Activated effector memory CD4-positive, alpha-beta T cell treated with Interleukin-2 at 50 U/mL for 16 hours (primary cell): ENCODE data around the gene SLC30A10.
"Not testable (repeated sequence)": the region's sequence is repeated elsewhere in the genome, so short reads cannot be mapped to it uniquely, and the experiment has no call there.

Experiments
- DNase-seq: peaks from one replicate; pipeline ENCODE4 v3.0.0-alpha.2; 2020

SLC30A10 gene

DNA sequence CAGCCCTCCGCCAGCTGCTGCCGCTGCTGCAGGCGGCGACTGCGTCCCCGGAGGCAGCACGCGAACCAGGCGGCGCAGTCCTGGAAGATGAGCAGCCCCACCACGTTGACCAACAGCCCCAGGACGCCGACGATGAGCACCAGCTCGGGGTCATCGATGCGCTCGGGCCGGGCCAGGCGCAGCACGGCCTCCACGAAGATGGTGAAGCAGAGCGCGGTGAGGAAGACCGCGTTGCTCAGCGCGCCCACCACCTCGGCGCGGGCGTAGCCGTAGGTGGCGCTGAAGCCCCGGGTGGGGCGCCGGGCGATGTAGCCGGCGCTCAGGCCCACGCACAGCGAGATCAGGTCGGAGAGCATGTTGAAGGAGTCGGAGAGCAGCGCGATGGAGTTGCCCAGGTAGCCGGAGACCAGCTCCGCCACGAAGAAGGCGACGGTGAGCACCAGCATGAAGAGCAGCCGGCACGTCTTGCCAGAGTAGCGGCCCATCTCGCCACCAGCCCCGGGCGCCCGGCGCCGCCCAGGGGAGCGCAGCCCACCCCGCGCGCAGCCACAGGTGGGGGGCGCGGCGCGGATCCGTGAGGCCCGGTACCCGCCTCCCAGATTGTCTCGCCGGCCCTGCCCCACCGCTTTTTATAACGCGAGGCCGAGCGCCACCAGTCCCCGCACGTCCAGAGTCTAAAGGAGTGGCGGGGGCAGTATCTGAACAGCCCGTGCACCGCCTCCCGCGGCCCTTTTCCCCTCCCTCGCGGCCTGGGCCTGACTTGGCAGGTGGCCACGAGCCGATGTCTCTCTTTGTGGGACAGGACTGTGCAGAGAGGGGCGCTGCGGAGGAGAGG lies at the start of gene SLC30A10:
TSS of gene SLC30A10 (minus strand) at position 602 of the 835 bp plus-strand sequence. CDS start at position 485, 117 bp downstream.
- DNase-seq, result no peak

DNA sequence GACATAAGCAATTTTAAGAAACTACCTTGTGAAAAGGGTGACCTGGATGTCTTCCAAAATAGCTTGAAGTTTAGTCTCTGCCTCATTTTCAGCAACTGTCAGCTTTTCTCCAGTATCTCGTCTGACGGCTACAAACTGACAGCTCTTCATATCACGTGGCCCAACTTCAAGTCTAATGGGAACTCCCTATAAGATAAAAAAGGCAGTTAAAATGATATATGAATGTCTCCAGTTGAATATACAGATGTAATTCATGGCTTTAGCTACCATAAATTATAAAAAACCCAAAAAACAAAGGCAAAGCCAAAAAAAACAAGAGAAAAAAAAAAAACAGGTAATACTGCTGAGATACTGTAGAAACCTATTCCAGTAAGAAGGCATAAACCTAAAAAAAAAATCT lies 44.9 kb upstream of the SLC30A10 start:
- no peak for DNase-seq

DNA sequence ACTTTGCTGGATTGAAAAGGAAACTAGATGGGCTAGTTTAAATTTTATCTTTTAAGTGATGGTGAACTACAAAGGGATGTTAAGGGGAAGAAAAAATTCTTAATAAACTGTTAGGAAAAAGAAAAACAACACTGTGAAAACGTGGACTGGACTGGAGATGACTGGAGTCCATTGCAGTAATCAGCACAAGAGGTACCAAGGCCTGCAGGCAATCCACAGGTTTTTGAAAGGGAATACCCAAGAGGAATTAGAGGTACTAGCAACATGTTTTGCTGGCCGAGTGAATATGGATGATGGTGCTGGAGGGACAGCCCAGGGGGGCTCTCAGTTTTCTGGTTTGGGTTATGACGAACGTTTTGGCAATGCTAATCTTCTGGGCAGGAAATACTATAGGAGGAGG lies 39.0 kb upstream of the SLC30A10 start:
- DNase-seq, result no peak

DNA sequence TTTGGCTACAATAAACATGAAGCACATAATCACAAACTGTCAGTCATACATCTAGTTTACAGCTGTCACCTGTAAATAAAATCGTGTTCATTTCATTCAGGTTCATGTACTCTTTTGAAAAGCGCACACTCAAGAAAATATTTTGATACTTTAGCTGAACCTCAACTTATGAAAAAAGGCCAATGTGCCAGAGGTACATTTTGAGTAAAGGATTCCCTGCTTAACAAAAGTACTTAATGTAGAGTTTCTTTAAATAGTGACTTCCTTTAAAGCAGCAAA lies 37.7 kb upstream of the SLC30A10 start:
- DNase-seq, result no peak

DNA sequence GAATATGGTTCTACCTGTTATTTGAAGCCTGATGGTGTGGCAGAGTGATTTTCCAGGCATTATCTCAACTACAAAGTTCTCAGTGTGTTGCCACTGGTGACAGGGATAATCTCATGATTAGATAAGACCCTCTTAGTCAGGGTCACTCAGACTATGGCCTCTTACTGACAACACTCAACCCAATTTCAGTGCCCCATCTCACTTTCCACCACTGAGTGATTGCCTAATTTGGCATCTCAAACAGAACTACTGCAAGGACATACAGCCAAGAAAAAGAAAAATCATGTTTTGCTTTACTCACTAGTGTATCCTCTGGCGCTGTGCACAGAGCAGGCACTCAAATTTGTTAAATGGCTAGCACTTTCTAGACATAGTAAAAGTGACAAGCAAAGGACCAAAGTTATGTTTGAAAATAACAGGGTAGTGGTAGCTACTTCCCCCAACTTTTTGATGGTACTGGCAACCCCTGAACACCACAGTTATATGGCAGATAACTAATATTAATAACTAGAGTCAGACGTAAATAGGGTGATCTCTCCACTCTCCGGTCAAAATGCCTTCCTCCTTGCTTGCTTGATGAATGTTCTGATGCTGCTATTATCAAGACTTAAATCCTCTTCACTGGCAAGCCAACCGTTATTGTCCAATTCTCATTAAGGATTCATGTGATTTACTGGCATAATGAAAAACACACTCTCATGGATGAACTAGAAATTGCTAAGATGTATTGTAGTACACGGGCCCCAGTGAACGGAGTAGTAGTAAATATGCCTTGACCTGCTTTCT lies 37.1 kb upstream of the SLC30A10 start:
- DNase-seq, result no peak

DNA sequence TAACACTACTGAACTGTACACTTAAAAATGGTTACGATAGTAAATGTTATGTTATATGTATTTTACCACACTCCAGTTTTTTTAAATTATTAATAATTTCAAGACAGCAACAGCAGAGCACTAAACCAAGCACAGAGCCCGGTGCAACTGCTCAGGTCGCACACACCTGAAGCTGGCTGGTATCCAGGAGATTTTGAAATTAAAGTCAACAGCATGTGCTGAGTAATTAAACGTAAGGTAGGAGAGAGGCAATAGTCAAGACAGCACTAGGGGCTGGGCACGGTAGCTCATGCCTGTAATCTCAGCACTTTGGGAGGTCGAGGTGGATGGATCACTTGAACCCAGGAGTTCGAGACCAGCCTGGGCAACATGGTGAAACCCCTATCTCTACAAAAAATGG lies 35.1 kb upstream of the SLC30A10 start:
- DNase-seq, result no peak

DNA sequence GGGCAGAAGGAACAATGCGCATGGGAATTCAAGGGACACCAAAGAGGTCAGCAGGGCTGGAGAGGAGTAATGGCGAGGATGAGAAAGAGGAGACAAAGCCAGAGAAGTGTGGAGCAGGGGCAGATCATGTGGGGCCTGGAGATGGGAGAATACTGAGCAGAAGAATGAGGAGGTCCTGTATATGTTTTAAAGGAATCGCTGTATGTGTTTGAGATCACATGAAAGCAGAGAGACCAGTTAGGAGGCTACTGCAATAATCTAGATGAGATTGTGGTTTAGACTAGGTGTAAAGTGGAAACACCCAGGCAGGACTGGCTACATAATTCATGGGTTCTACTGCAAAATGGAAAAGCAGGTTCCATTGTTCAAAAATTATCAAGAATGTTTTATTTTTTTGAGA lies 33.3 kb upstream of the SLC30A10 start:
- DNase-seq, result no peak

DNA sequence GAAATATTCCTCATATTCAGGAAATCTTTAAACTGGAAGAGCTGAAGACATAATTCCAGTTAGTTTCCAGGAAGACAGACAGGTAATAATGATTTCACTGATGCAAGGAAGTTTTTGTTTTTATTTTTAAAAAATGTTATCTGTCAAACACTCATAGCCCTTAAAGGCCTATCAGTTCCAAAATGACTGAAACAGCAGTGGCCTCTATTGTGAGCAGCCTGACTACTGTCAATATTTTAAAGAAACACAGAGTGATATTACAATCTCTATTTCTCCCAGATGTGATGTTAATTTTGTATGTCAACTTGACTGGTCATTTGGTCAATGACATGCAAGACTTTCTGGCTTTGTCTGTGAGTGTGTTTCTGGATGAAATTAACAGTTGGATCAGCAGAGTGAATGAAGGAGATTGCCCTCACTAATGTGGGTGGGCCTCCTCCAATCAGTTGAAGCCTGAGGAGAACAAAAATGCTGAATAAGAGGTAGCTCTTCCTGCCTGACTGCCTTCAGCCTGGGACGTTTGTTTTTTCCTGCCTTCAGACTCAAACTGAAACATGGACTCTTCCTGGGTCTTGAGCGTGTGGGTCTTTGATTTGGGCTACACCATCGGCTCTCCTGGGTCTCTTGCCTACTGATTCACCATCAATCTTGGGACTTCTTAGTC lies 31.3 kb upstream of the SLC30A10 start:
- no peak for DNase-seq

DNA sequence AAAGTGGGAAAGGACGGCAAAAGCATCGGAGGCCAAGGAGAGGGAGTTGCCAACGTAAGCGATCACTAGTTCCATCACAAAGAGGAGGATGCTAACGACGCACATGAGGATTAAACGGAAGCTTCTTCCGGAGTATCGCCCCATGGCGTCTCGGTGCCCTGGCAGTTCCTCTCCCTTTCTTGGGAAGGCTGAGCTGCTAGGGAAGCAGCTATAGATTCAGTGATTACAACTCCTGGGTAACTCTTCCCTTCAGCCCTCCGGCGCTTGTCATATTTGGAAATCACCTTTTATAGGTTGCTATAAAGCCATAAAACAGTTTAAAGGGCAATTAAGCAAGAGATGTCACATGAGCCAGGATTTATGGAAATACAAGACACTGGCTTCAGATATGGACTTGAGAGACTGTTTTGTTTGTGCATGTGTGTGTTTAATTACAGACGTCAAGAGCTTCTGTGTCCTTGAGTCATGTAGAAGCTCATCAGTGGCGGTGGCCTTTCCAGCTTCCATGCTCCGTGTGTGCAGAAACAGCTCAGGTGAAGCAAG lies 30.6 kb upstream of the SLC30A10 start:
- no peak for DNase-seq

DNA sequence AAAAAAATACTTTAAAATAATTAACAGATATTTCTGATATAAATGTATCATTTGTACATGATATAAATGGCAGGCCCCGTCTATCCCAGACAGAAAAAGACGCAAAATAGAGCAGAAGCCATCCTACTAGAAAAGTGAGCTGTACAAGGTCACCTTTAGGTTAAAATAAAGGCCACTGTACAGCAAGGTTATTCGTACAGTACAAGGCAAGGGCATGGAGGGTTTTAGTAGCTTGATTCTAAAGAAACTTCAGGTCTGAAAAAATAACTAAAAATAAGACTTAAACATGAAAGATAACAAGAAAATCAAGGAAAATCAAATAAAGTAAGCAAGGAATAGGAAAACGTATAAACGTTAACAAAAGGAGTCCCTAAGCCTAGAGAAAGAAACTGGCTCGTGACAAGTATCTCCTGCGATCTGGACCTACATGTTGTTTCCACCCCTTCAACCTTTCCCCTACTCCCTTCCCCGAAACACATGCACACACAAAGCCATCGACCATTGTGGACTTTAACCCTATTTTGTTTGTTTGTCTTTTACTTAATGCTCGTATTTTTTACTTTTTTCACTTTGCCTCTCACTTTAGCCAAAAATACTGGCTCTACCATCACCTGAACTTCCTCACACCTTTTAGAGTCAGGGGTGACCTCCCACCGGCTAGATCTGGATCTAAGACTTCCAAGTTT lies 26.5 kb upstream of the SLC30A10 start:
- DNase-seq, result no peak

DNA sequence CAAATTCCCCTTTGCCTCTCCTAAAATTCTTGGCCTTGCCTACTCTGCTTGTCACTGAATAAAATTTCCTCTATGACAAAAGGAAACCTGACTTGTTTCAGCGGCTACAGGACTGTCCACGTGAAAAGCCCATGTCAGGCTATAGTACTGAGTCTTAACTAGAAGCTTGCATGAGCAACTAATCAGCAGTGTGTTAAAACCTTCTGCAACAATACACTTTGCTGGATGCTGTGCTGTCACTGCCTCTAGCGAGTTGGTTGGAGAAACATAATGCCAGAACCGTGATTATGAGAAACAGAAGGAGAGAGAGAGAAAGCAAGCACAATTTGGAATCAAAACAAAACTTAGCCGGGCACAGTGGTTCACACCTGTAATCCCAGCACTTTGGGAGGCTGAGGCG lies 25.7 kb upstream of the SLC30A10 start:
- no peak for DNase-seq

DNA sequence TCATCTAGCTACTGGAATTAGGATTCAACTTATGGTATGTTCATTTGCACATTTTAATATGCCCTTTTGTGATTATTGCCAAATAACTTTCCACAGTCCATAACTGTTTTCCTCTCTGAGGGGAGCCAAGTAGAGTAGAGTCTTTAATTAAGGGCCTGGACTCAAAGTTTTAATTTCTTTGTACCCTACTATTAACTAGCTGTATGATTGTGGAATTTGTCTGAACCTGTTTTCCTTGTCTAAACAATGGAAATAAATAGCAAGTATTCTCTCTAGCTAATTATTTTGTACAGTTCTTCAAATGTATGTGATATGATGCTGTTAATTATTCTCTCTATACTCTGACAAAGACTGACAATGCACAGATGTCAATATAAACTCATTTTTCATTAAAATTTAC lies 24.0 kb upstream of the SLC30A10 start:
- no peak for DNase-seq

DNA sequence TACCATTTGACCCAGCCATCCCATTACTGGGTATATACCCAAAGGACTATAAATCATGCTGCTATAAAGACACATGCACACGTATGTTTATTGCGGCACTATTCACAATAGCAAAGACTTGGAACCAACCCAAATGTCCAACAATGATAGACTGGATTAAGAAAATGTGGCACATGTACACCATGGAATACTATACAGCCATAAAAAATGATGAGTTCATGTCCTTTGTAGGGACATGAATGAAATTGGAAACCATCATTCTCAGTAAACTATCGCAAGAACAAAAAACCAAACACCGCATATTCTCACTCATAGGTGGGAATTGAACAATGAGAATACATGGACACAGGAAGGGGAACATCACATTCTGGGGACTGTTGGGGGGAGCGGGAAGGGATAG lies 20.9 kb upstream of the SLC30A10 start:
- not testable (repeated sequence) for DNase-seq

DNA sequence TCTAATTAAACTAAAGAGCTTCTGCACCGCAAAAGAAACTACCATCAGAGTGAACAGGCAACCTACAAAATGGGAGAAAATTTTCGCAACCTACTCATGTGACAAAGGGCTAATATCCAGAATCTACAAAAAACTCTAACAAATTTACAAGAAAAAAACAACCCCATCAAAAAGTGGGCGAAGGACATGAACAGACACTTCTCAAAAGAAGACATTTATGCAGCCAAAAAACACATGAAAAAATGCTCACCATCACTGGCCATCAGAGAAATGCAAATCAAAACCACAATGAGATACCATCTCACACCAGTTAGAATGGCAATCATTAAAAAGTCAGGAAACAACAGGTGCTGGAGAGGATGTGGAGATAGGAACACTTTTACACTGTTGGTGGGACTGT lies 20.4 kb upstream of the SLC30A10 start:
- DNase-seq, result not testable (repeated sequence)

DNA sequence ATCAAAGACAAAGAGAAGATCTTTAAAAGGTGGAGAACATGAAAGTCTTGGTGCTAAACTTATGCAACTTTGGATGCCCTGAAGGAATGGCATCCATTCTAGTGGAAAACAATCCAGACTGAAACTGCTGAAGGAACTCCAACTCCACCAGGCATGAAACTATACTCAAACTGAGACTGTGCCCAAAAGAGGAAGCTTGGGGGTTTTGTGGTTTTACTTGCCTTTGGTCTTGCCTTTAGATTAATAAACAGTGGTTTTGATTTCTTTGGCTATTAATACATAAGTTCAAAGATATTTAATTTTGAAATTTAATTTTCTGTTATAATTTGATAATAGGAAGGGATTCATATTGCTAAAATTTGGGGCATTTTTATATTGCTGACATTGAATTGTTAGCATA lies 17.4 kb upstream of the SLC30A10 start:
- DNase-seq, result no peak

DNA sequence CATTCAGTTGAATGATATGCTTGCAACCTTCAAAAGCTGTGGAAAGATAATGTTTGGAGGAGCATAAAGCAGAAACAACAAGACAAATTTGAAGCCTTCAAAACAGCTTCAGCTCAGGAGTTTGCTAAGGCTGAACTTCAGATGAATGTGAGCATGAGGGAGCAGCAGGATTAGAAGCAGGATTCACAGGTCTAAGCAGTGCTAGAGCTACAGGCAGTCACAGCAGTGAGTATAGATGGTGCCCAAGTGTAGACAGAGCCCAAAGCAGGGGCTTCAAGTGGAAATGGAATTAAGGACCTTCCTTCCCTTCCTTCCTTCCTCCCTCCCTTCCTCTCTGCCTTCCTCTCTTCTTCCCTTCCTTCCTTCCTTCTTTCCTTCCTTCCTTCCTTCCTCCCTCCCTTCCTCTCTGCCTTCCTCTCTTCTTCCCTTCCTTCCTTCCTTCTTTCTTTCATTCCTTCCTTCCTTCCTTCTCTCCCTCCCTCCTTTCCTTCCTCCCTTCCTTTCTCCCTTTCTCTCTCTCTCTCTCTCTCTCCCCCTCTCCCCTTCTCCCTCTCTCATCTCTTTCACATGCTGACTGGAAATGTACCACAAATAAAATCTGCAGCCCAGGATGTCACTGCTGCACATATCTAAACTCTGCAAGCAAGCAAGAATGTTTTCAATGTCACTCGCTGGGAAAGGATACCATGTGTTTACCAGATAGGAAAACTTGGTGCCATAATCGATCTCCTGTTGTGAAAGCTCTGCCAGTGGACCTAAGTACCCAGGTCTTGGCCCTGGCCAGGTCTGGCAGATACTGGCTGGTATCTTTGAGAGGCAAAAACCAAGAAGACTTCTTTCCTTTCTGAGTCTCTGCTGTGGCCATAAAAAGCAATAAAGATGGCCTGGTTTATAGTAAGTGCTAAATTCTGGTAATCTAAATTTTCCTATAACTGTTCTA lies 13.1 kb upstream of the SLC30A10 start:
- no peak for DNase-seq

DNA sequence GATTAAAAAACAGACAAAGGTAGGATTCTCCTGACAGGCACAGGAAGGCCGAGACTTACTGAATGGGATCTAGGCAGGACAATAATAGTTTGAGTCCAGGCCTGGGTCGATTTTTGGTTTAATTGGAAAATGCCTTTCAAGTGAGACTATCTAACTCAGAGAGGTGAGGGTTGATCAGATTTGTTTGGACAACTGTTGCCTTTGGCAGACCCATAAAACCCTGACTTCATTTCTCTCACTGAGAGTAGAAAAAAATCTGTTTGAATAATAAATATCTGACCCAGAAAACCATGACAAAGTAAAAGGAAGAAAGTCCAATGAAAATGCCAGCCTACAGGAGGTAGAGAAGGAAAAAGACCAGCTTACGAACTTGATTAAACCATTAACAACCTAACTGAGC lies 12.3 kb upstream of the SLC30A10 start:
- no peak for DNase-seq

DNA sequence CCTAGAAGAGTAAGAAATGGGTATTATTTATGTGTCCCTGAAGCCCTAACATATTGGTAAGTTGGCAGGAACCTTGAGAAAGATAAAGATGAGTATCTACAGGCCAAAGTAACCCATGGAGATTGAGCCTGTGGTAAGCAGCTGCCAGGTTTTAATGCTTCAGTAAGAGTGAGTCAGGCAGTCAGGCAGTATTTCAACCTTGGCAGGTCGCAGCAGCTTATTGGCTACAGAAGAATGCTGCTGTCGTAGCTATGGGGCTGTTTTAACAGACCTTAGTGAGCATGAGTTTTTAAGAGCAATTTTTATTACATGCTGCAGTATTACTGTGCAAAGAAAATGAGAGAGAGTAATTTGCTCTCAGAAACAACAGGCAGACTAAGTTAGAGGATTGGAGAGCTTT lies 10.3 kb upstream of the SLC30A10 start:
- no peak for DNase-seq

DNA sequence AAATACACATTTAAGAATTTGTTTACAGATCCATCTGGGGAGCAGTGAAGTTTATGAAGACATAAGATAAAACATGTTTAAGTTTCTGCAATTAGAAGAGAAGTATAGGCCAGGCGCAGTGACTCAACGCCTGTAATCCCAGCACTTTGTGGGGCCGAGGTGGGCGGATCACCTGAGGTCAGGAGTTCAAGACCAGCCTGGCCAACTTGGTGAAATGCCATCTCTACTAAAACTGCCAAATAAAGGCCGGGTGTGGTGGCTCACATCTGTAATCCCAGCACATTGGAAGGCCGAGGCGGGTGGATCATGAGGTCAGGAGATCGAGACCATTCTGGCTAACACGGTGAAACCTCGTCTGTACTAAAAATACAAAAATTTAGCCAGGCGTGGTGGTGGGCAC lies 5.4 kb upstream of the SLC30A10 start:
- DNase-seq, result not testable (repeated sequence)

DNA sequence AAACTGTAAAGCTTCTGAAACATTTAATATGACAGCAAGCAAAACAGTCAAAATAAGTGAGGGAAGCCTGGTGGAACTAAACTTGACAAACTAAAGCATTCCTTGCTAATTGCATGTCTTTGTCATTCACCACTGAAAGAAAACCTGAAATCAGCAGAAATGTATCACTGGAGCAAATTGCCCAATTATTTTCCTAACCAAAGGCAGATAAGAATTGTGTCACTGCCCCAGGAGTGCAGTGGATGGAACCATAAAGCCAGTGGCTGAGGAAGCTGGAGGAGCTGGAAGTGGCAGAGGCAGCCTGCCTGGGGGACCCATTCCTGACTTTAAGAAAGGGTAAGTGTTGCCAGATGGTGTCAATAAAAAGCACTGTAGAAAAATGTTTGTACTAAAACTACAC lies 2.7 kb upstream of the SLC30A10 start:
- no peak for DNase-seq

DNA sequence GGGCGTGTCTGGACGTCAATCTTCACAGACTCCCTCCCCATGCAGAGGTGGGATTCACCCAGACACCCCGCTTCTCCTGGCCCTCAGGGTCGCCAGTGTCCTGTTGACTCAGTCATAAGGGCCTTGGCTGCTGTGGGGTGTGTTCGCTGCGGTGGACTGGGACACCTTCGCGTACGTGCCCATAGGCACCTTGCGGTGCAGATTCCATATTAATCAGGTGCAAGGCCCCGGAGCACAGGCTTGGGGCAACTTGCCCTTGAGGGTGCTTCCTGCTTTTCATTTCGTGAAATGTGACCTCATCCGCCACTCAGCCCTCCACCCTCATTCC lies 398 bp upstream of the SLC30A10 start:
- DNase-seq, result no peak

DNA sequence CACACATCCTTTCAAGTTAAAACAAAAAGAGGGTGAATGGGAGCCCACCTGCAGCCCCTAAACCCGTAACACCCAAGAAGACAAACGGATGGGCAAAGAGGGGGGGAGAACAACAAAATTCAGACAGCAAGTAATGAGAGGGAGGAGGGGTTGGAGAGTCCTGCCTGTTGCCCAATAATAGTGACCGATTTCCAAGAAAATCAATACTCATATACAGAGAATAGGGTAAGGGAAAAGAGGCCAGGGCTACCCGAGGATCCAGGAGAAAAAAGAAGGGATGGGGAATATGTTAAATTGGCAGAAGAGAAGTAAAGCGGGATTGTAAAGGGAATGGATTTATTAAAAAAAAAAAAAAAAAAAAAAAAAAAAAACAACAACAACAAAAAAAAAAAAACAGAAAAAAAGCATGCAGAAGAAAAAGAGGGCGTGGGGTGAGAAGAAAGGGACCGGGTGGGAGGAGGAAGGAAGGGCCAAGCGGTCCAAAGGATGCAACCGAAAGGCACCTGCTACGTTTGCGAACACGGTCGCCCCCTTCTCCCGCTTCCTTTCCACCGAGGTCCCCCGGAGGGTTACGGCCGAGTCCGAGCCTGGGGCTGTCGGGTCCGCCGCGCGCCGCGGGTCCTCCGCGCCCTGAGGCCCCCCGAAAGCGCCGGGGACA lies 930 bp downstream of the SLC30A10 start:
- DNase-seq, result no peak
